GM21367 (cell line): Measurements from ENCODE around the gene TMEM63A.
"Not testable (repeated sequence)": the region's sequence is repeated elsewhere in the genome, so short reads cannot be mapped to it uniquely, and the experiment has no call there.

Experiments
- ATAC-seq: cut with Tn5 transposase; IDR thresholded peaks from one replicate; pipeline ENCODE4 v1.9.1; 2021; ENCODE audit not compliant: unreplicated experiment

The TMEM63A gene

DNA sequence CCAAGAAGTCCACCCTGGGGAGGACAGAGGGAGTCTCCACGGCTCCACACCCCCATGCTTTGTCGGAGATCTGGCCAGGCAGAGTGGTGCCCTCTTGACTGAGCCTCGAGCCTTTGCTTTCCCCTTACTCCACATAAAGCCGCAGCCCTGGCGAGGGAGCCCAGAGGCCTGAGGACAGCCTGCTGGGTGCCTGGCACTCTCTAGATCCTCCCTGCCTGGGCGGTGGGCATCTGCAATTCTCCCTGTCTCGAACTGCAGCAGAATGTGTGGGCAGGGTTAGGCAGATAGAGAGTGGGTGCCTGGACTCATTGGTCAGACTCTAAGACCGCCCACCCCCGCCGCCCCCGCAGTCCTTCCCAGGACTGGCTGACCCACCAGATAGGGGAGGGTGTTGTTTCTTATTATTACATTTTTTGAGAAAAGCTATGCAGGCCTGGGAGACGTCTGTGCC is 58.3 kb downstream of the TMEM63A start:
- ATAC-seq, result no peak

- ATAC-seq, result no peak
These were observed 59.4 kb downstream of the TMEM63A start for GRCh38 chr1:225822655-225823403.

GRCh38 chr1:225820522-225821120 is 61.6 kb downstream of the TMEM63A start:
- ATAC-seq, result no peak

GRCh38 chr1:225819346-225820192 is 62.6 kb downstream of the TMEM63A start:
- no peak for ATAC-seq

- ATAC-seq, result no peak
These were observed 64.0 kb downstream of the TMEM63A start for GRCh38 chr1:225818229-225818628.

DNA sequence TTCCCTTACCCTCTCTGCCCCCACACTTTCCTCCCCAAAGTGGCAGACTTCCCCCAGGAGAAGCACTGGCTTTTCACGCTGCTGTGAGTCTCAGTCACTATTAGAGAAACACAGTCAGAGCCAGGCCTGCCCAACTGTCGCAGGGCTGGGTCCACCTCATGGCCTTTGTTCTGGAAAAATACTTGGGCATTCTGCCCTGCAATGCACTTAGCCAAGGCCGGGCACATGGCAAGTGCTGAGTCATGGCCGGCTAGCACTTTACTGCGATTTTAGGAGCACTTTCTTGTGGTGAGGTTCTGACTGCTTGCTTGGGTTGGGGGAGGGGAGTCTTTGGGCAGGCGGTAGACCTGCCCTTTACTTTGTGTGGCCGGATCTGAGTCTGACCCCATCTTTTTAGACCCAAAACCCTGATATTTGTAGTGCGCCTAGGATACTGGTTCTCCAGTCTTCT is 64.5 kb downstream of the TMEM63A start:
- no peak for ATAC-seq

- ATAC-seq, result no peak
These were observed 65.3 kb downstream of the TMEM63A start for GRCh38 chr1:225816643-225817538.

- ATAC-seq, result no peak
These were observed 66.5 kb downstream of the TMEM63A start for GRCh38 chr1:225815526-225816178.

DNA sequence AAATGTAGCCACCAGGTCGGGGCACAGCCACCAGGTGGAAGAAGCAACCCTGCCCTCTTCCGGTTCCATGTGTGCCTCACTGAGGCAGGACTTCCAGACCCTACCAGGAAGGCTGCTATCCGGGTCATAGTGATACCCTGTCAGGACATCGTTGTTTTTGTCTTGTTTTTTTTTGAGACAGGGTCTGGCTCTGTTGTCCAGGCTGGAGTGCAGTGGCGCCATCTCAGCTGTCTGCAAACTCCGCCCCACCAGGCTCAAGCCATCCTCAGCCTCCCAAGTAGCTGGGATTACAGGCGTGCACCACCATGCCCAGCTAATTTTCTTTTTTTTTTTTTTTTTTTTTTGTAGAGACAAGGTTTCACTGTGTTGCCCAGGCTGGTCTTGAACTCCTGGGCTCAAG is 67.1 kb downstream of the TMEM63A start:
- ATAC-seq, result not testable (repeated sequence)

- no peak for ATAC-seq
These were observed 67.8 kb downstream of the TMEM63A start for GRCh38 chr1:225814381-225814780.

- ATAC-seq, result no peak
These were observed 68.8 kb downstream of the TMEM63A start for GRCh38 chr1:225813214-225813964.

DNA sequence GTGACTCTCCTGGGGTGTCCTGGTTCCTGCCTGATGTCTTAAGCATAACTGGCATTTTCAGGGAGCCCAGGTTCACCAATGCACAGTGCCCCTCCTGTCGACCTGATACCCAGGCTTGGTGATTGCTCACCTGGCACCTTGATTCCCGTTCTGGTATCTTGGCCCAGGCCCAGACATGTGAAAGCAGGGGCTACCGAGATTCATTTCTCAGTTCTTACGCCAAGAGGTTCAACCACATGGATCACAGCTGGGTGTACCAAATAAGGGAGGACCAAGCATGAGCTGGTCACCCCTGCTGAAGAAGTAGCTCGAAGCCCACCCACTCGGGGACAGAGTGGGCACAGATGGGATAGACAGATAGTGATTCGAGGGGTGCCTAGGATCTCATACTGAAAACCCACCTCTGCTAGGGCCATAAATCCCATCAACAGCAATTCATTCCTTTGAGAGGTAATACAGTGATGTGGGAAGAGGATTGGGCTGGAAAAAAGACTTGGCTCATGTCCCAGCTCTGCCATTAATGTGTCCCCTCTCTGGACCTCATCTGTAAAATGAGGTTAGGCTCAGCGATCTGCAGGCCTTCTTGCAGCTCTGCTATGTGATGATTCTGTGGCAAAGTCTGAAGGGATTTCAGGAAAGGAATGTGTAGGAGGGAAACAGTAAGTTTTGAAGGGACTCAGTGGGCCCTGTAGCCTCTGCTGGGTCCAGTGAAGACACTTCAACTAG is 69.5 kb downstream of the TMEM63A start:
- no peak for ATAC-seq

DNA sequence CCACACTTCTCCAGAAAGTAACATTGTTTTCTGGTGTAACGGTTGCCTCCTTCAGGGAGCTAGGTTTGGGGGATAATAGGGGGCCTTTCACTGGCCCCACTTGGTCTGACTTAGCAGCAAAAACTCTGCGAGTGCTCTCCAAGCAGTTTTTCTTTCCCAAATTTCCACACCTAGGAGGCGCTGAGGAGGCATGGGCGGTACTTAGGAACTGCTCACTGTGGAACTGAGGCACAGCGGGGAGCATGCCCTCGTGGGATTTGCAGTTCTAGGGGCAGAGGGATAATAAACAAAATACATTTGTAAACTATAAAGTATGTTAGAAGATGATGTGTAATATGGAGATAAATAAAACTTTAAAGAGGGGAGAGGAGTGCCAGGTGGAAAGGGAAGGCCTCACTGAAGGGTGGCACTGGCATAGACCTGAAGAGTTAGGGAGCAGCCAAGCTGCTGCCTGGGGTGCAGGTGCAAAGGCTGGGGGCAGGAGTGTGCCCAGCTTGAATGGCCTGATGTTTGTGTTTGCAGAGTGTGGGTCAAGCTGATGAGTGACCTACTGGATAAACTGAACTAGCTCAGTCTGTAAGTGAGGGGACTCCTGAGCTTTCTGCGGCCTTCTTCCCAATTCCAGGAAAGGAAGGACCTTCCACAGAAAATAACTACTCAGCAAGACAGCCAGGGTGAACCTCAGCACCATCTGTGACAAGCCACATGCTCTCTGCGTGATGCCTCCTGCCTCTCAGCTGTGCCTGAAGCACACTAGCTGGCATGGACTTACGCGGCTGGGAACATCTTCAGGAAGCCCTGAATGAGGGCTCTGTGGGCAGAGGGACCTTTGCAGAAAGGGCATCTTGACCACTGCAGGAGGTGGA is 70.3 kb downstream of the TMEM63A start:
- no peak for ATAC-seq

DNA sequence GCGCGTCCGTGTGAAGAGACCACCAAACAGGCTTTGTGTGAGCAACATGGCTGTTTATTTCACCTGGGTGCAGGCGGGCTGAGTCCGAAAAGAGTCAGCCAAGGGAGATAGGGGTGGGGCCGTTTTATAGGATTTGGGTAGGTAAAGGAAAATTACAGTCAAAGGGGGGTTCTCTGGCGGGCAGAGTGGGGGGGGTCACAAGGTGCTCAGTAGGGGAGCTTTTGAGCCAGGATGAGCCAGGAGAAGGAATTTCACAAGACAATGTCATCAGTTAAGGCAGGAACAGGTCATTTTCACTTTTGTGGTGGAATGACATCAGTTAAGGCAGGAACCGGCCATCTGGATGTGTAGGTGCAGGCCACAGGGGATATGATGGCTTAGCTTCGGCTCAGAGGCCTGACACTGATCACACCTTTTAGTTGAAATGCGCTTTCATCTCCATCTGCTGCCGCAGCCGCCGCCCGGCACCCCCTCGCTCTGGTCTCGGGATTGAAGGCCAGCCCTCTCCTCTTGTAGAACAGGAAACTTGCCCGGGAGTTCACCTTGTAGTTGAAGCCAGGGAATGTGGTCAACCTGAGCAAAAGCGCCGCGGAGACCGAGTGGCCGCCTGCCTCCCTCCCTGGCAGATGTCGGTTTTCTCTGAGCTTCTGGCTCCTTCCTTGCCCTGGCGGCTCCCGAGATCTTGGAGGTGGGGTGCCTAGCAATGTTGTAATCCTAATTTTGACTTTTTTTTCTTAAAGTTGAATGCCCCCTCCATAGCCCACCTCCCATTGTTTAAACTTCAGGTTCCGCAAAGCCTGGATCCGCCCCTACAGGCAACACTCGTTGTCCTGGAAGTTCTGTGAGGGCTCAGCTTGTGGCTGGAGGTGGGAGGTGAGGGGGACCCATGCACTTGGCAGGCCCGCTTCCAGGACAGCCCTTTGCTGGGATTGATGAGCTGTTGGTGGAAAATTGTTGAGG is 71.3 kb downstream of the TMEM63A start:
- ATAC-seq, result not testable (repeated sequence)

GRCh38 chr1:225809842-225810578 is 72.2 kb downstream of the TMEM63A start, which contains the start of gene EPHX1:
Gene EPHX1, plus strand, starts transcription at chr1:225810124. Its CDS starts 18,606 bp downstream, at chr1:225828730.
- ATAC-seq, result peak; percentile 99

DNA sequence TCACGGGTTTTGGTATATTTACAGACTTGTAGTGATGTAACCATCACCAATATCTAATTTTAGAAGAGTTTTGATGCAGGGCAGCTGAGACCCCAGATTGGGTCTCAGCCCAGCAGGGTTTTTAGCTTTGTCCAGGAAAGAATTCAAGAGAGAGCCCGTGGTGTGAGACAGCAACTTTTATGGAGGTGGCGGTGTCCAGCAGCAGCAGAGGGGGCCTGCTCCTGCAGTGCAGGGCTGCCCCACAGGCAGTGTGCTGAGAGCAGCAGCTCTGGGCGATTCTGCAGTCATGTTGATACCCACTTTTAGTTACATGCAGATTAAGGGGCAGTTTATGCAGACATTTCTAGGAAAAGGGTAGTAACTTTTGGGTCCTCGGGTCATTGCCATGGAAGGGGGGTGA is 74.0 kb downstream of the TMEM63A start:
- no peak for ATAC-seq
